MM.1S (cell line): ENCODE results near the gene RABGAP1L.

Source experiments
- CTCF ChIP-seq: fragments of 300-600 bp; sonication (generic); IDR thresholded peaks from 2 replicates; pipeline ENCODE4 v1.5.1; 2016; ENCODE audit warnings: antibody characterized with exemption, low read length, mixed read lengths
- EZH2 ChIP-seq: fragments of 300-600 bp; sonication (generic); optimal IDR thresholded peaks from 2 replicates; pipeline ENCODE3; 2017; ENCODE audit warnings: low read depth, mild to moderate bottlenecking, antibody characterized with exemption, low read length, mixed read lengths

GRCh38 chr1:174167265-174167803 lies 8.0 kb downstream of the RABGAP1L start:
- TF ChIP-seq CTCF (no peak), EZH2 (no peak)
